ENCODE data around the gene MATR3.

- no peak for TF ChIP-seq CTCF (IDR thresholded peaks at IDR 0.05)
- no peak for TF ChIP-seq POLR2A (IDR thresholded peaks at IDR 0.05)
These were observed 44.6 kb upstream of the MATR3 start for GRCh38 chr5:139248826-139249453.

Data from thyroid gland (tissue), 4 donors.